HCT116 (cell line): ENCODE measurements around the gene BCAS4. TPM values are rescaled to one million over a fixed set of nuclear protein-coding genes. Genes with fewer than 3 reads are reported as not detected.

ENCODE experiments used
- ATAC-seq: fragments of 200-7000 bp; cut with Tn5 transposase; 2 replicates; pipeline ENCODE4 v1.9.1; 2020; ENCODE audit warnings: mild to moderate bottlenecking, moderate library complexity
- BruUV-seq: library from RNA; stranded (reverse); fragments of 400-500 nt; replicated peaks from 2 replicates; lab custom pipeline; 2021; lab: Mats Ljungman, UMichigan
- CTCF ChIA-PET: fragments of 300-600 bp; sonication (Branson Sonifier 250); formaldehyde crosslinking; loops from one replicate; lab custom pipeline; 2021; ENCODE audit warnings: antibody characterized with exemption; lab: Charles Lee
- POLR2A ChIA-PET: fragments of 300-600, 350-600 bp; sonication (Branson Sonifier 250); formaldehyde crosslinking; loops from one replicate; lab custom pipeline; 2021; ENCODE audit warnings: antibody characterized with exemption; lab: Charles Lee
- RAD21 ChIA-PET, 2 experiments: fragments of 300-600 bp; sonication (Branson Sonifier 250); formaldehyde crosslinking; loops; one replicate each; lab custom pipeline; 2023; ENCODE audit warnings: low total read pairs in 2 of 2; ENCODE audit not compliant: uncharacterized antibody in 2 of 2, unreplicated experiment in 2 of 2, low non-redundant PET in 1 of 2; lab: Charles Lee
- DNase-seq: peaks from one replicate; pipeline ENCODE4 v3.0.0-alpha.2; 2010; ENCODE audit warnings: low read depth, low spot score
- H2AFZ ChIP-seq: fragments of 200-600 bp; shearing (Covaris generic), sonication (generic); 2 replicates; pipeline ENCODE4 v1.6.1; 2017; ENCODE audit warnings: low read depth, mixed run types, mixed read lengths, antibody characterized with exemption, low read length; ENCODE audit not compliant: poor library complexity, severe bottlenecking
- H3K27ac ChIP-seq: 2 replicates; pipeline ENCODE4 v1.5.1; 2012; ENCODE audit warnings: low read depth, low read length
- H3K27me3 ChIP-seq: fragments of 200-600 bp; sonication (generic); 2 replicates; pipeline ENCODE4 v1.6.1; 2016; ENCODE audit warnings: mixed run types, low read length, mixed read lengths; ENCODE audit not compliant: insufficient read depth
- H3K36me3 ChIP-seq, 2 experiments: fragments of 200-500 bp in 1 of 2; fragments of 200-600 bp in 1 of 2; sonication (Bioruptor generic) in 1 of 2; sonication (generic) in 1 of 2; 2 replicates each; pipeline versions ENCODE4 v1.5.1 to v1.6.1; 2014 to 2016; ENCODE audit warnings: low read length in 2 of 2, inconsistent platforms in 1 of 2, mixed read lengths in 1 of 2, mixed run types in 1 of 2; ENCODE audit not compliant: insufficient read depth in 2 of 2, control insufficient read depth in 1 of 2
- H3K4me1 ChIP-seq, 2 experiments: fragments of 200-600 bp in 1 of 2; sonication (generic) in 1 of 2; 2 replicates each; pipeline versions ENCODE4 v1.5.1 to v1.6.1; 2012 to 2017; ENCODE audit warnings: low read length in 2 of 2, inconsistent platforms in 1 of 2, mild to moderate bottlenecking in 1 of 2, mixed read lengths in 1 of 2, mixed run types in 1 of 2, moderate library complexity in 1 of 2; ENCODE audit not compliant: insufficient read depth in 2 of 2, control insufficient read depth in 1 of 2
- H3K4me2 ChIP-seq: fragments of 200-600 bp; sonication (generic); 2 replicates; pipeline ENCODE4 v1.6.1; 2017; ENCODE audit warnings: mixed run types, low read length, mixed read lengths
- H3K4me3 ChIP-seq, 2 experiments: fragments of 200-600 bp in 1 of 2; sonication (generic) in 1 of 2; replicated peaks in 1 of 2; 2 replicates each; pipeline ENCODE4 v1.5.1; 2011 to 2016; ENCODE audit warnings: low read length in 2 of 2, control low read depth in 1 of 2, low read depth in 1 of 2, mild to moderate bottlenecking in 1 of 2, mixed read lengths in 1 of 2, mixed run types in 1 of 2
- H3K79me2 ChIP-seq: fragments of 200-600 bp; sonication (generic); 2 replicates; pipeline ENCODE4 v1.6.1; 2017; ENCODE audit warnings: mild to moderate bottlenecking, mixed run types, low read length, moderate library complexity, mixed read lengths; ENCODE audit not compliant: insufficient read depth
- H3K9ac ChIP-seq: fragments of 200-600 bp; sonication (generic); 2 replicates; pipeline ENCODE4 v1.6.1; 2016; ENCODE audit warnings: low read length, mixed read lengths
- H3K9me2 ChIP-seq: fragments of 200-600 bp; sonication (generic), shearing (Covaris generic); 2 replicates; pipeline ENCODE4 v1.6.1; 2017; ENCODE audit warnings: mixed run types, mild to moderate bottlenecking, moderate library complexity; ENCODE audit not compliant: insufficient read depth
- H3K9me3 ChIP-seq, 2 experiments: fragments of 200-500 bp in 1 of 2; fragments of 200-600 bp in 1 of 2; sonication (Bioruptor generic) in 1 of 2; sonication (generic) in 1 of 2; 2 replicates each; pipeline ENCODE4 v1.6.1; 2014 to 2017; ENCODE audit warnings: low read length in 2 of 2, mixed read lengths in 2 of 2, inconsistent platforms in 1 of 2, low read depth in 1 of 2, mild to moderate bottlenecking in 1 of 2, mixed run types in 1 of 2, moderate library complexity in 1 of 2; ENCODE audit not compliant: control insufficient read depth in 1 of 2, insufficient read depth in 1 of 2
- H4K20me1 ChIP-seq: fragments of 200-600 bp; sonication (generic), shearing (Covaris generic); 2 replicates; pipeline ENCODE4 v1.6.1; 2017; ENCODE audit warnings: mixed run types, mild to moderate bottlenecking, moderate library complexity; ENCODE audit not compliant: insufficient read depth
- CTCF ChIP-seq, 3 experiments: fragments of 200-600 bp in 1 of 3; sonication (generic) in 1 of 3; IDR thresholded peaks in 2 of 3; conservative IDR thresholded peaks in 1 of 3; 2 replicates each; pipeline ENCODE4 v1.5.1; 2012 to 2017; ENCODE audit warnings: low read depth in 2 of 3, low read length in 2 of 3, antibody characterized with exemption in 1 of 3, borderline replicate concordance in 1 of 3, control low read depth in 1 of 3, mild to moderate bottlenecking in 1 of 3, mixed read lengths in 1 of 3, mixed run types in 1 of 3, moderate library complexity in 1 of 3; ENCODE audit not compliant: insufficient read depth in 1 of 3
- EZH2 ChIP-seq: fragments of 200-600 bp; sonication (generic); IDR thresholded peaks from 2 replicates; pipeline ENCODE4 v1.6.1; 2017; ENCODE audit warnings: antibody characterized with exemption, mixed run types
- EZH2phosphoT487 ChIP-seq: fragments of 200-600 bp; IDR thresholded peaks from 2 replicates; pipeline ENCODE4 v1.6.1; 2018; ENCODE audit warnings: antibody characterized with exemption, borderline replicate concordance
- FOSL1 ChIP-seq: IDR thresholded peaks from 2 replicates; pipeline ENCODE4 v1.6.1; 2012; ENCODE audit warnings: low read depth
- JUND ChIP-seq: IDR thresholded peaks from 2 replicates; pipeline ENCODE4 v1.6.1; 2012
- POLR2A ChIP-seq: IDR thresholded peaks from 2 replicates; pipeline ENCODE4 v1.7.0; 2011; ENCODE audit warnings: borderline replicate concordance; ENCODE audit not compliant: insufficient read depth, insufficient read length; ENCODE audit errors: extremely low read depth
- RAD21 ChIP-seq: IDR thresholded peaks from 2 replicates; pipeline ENCODE4 v1.6.1; 2012; ENCODE audit warnings: low read depth, mild to moderate bottlenecking
- SP1 ChIP-seq: IDR thresholded peaks from 2 replicates; pipeline ENCODE4 v1.6.1; 2012; ENCODE audit warnings: low read depth
- SRF ChIP-seq: IDR thresholded peaks from 2 replicates; pipeline ENCODE4 v1.6.1; 2012; ENCODE audit warnings: low read depth
- TCF7L2 ChIP-seq: IDR thresholded peaks from 2 replicates; pipeline ENCODE4 v1.7.0; 2011; ENCODE audit warnings: borderline replicate concordance, inconsistent platforms; ENCODE audit not compliant: insufficient read depth, insufficient read length; ENCODE audit errors: extremely low read depth
- YY1 ChIP-seq: IDR thresholded peaks from 2 replicates; pipeline ENCODE4 v1.6.1; 2011; ENCODE audit warnings: low read length, low read depth, moderate library complexity, mild to moderate bottlenecking; ENCODE audit not compliant: insufficient replicate concordance; ENCODE audit errors: extremely low read depth
- ZFX ChIP-seq: fragments of 450-650 bp; IDR thresholded peaks from 2 replicates; pipeline ENCODE4 v1.6.1; 2017
- ZNF274 ChIP-seq: fragments of 200-500 bp; sonication (Bioruptor generic); IDR thresholded peaks from 2 replicates; pipeline ENCODE4 v1.6.1; 2014; ENCODE audit warnings: mild to moderate bottlenecking, low read depth, low read length, inconsistent platforms
- intact Hi-C: fragments of 100-400 bp; cut with micrococcal nuclease; formaldehyde crosslinking; loops from 2 replicates; pipeline ENCODE4 v1.10.0; 2022
- total RNA-seq: library from RNA; stranded (reverse); gene quantifications from one replicate; pipeline ENCODE4 v1.2.1, GENCODE V29; 2021; ENCODE audit not compliant: unreplicated experiment

BCAS4 gene
- total RNA-seq, 1 experiment from 2014 or later = 18.9 TPM

DNA sequence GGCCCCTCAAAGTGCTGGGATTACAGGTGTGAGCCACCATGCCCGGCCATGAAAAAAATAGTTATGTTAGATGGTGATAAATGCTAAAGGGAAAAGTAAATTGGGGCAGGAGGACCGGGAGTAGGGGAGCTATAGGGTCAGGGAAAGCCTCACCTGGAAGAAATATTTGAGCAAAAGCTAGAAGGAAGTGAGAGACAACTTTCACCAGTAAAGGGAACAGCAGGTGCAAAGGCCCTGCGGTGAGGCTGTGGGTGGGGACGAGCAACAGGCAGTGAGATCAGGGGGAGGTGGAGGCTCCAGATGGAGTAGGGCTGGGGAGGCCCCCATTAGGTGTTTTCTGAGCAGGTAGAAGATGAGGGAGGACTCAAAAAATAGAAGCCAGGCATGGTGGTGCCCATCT lies 16.0 kb downstream of the BCAS4 start:
- Histone ChIP-seq H3K9me2 (no peaks in the 10 kb centered on the region), H4K20me1 (no peaks in the 10 kb centered on the region), H3K27me3 (no peaks in the 10 kb centered on the region), H3K27ac (no peak overlapping the region), H3K9me3 (no peaks in the 10 kb centered on the region), H3K36me3 (no peaks in the 10 kb centered on the region), H3K4me2 (no peak overlapping the region), H2AFZ (no peak overlapping the region), H3K4me1 (peaks cover 0 to 5% of the 10 kb centered on the region in 2 experiments; a peak in 1 of 4 replicates), H3K9ac (no peak overlapping the region), H3K79me2 (no peaks in the 10 kb centered on the region), H3K4me3 (no peak overlapping the region)
- intact Hi-C loops = no loop called here
- ATAC-seq (no peak), DNase-seq (no peak)
- ChIA-PET POLR2A (no interaction called here), RAD21 (no interaction called here), CTCF (interaction anchor here (0.9 kb wide), 1 partner anchor 17 kb away, joined by 5 read pairs; no protein-coding TSS in a partner anchor)
- TF ChIP-seq YY1 (no peak), EZH2 (no peak), TCF7L2 (no peak), EZH2phosphoT487 (no peak), SRF (no peak), CTCF (IDR thresholded peaks at IDR 0.05 in 2 of 3, conservative IDR thresholded peaks at IDR 0.05 in 1 of 3; ENCODE audit: borderline replicate concordance in 1 of 3, insufficient read depth in 1 of 3, low read depth in 2 of 3, low read length in 2 of 3) (no peak), FOSL1 (no peak), RAD21 (no peak), JUND (no peak), POLR2A (no peak), ZNF274 (no peak), ZFX (no peak), SP1 (no peak)
- BruUV-seq = no TSS peak
